Measurements from ENCODE around the gene TLX1.

- TF ChIP-seq POLR2A (IDR thresholded peaks at IDR 0.05) (no peak), CTCF (IDR thresholded peaks at IDR 0.05) (no peak)
Observed at GRCh38 chr10:101087965-101088364, 43.1 kb upstream of the TLX1 start.

Measured in body of pancreas (tissue), 4 donors.